KBM-7 (cell line): ENCODE data around the gene IMMP2L.

ENCODE experiments used
- DNase-seq: peaks from one replicate; pipeline ENCODE4 v3.0.0-alpha.2; 2015
- in situ Hi-C: fragments of 300-500 bp; cut with MboI; formaldehyde crosslinking; loops from 2 replicates; pipeline ENCODE4 v1.14.3; 2020; ENCODE audit warnings: low sequenced_read_pairs, low pct_unique_long_range_greater_than_20kb, mixed read lengths

IMMP2L gene

DNA sequence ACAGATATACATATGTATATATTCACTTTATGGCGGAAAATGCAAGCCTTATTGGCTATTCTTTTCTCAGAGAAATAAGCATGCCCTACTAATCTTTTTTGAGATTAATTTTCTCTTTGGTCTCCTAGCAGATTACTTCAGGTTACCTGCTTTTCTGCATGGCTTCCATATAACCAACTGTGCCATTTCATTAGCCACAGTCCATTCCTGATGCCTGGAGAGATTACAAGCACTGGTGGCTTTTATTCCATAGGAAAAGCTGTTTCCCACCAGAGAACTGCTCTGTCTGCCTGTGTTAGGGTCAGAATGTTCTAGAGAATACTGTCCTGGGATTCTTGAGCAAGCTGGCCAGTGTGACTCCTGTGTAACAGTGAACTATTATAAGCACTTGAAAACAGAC lies 411.6 kb downstream of the IMMP2L start:
- no peak for DNase-seq
- in situ Hi-C loops, result no loop called here

DNA sequence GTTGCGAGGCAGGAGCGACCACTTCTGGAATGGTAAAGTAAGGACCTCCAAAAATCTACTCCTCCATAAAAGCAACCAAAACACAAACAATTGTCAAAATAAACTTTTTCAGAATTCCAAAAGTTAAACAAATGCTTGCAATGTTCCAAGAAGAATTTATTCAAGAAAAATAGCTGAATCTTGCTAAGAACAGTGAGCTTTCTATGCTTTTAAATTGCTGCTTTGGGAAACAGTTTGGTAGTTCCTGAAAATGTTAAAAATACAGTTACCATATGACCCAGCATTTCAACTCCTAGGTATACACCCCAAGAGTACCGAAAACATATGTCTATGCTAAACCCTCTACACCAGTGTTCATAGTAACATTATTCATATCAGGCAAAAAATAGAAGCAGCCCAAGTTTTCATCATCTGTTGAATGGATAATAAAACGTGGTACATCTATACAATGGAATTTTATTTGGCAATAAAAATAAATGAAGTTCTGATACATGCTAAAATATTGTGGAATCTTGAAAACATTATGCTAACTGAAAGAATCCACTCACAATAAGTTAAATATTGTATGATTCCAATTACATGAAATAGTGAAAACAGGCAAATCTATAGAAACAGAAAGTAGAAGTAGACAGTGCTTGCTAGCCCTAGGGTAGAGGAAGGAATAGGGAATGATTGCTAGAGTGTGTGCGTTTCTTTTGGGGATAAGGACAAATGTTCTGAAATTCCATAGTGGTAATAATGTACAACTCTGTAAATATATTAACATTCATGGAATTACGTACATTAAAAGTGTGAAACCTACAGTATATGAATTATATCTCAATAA lies 414.4 kb downstream of the IMMP2L start:
- in situ Hi-C loops, result no loop called here
- DNase-seq, result no peak

GRCh38 chr7:111146136-111146535 lies 416.2 kb downstream of the IMMP2L start:
- in situ Hi-C loops, result no loop called here
- no peak for DNase-seq

DNA sequence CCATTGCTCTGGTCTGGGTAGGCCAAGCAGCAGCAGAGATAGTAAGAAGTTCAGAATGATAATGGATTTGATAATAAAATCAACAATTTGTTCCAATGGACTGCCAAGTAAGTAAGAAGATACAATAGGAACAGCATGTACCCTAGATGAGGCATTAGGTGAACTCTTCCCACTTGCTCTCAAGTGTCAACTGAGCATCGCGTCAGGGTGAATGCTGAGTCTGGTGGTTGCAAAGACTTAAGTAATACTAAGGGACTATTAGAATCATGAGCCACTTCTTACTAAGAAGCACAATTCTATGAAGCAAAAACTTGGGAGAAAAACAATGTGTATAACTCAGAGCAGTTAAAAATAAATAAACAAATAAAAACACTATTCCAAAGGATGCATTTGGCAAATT lies 416.8 kb downstream of the IMMP2L start:
- in situ Hi-C loops, result no loop called here
- DNase-seq, result no peak

DNA sequence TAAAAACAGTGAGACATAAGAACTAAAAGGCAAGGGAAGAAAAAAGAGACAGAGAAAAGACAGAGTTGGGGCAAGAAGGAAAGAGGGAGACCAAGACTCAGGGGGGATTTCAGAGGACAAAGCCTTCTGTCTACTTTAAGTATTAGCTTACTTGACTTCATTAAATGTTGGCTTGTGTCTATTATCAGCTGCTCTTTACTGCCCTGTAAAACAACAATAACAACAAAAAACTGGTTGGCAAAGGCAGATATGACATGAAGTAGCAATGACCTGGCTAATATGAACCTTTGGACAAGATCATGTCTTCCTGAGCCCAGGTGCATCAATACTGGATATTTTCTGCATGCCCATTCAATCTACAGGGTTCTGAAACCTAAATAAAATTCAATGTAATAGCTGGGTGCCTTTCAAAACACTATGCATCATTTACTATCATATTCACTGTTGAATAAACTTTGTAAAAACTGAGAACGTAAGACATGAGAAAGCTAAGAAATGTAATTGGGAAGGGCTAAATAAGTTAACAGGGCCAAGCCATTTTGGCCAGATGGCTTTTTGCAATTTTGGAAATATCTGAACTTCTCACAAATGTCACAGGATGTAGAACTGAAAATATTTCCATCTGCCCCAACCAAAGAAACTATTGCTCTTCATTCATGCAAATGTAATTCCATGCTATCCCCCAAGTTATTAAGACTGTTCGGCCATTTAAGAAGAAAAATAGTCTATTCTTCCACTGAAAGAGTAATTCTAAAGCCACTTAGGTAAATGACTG lies 422.0 kb downstream of the IMMP2L start:
- no peak for DNase-seq
- in situ Hi-C loops, result no loop called here

- in situ Hi-C loops, result no loop called here
- DNase-seq, result no peak
Measured at GRCh38 chr7:111138586-111138985, 423.7 kb downstream of the IMMP2L start.

- in situ Hi-C loops, result no loop called here
- peak; percentile 74 for DNase-seq
Measured at GRCh38 chr7:111138193-111138569, 424.1 kb downstream of the IMMP2L start.

- DNase-seq, result no peak
- in situ Hi-C loops, result no loop called here
Measured at GRCh38 chr7:111137296-111138192, 424.7 kb downstream of the IMMP2L start.

- DNase-seq, result no peak
Measured at GRCh38 chr7:111132833-111133232, 429.5 kb downstream of the IMMP2L start.

DNA sequence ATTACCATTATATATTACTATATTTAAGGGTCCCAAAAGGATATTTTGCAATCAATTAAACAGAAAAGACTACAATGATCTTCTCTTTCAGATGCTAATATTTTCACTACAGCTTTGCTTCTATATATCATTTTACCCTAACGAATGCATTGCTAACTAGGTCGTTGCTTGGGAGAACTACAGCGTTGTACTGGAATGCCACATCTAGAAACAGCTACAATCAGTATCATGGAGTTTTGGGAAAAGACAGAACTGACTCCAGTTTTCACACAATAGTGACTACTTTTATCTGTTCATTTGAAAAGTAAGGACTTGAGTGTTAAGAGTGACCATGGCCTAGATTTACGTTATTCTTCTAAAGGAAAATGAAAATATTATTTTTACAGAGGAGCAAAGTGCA lies 432.9 kb downstream of the IMMP2L start:
- in situ Hi-C loops, result no loop called here

More at GRCh38 chr7:111132833-111133232, 429.5 kb downstream of the IMMP2L start:
- in situ Hi-C loops, result no loop called here

DNA sequence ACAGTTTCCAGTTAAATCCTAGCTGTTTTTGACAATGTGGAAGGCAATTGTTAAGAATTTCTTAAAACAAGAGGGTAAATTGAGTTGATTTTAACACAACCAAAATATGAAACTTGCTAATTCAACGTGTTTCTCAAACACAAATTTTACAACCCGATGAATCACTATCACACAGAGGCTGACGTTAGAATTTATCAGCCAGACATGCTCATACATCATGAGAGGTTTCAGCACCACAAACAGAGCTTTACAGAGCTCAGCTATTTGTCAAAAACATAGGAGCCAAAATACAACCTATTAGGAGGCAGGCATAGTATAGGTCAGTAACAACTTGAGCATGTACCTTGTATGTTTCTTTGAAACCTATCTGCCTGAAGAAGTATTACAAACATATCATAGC lies 435.3 kb downstream of the IMMP2L start:
- in situ Hi-C loops, result no loop called here
- DNase-seq, result no peak

More for the DNA sequence above, 432.9 kb downstream of the IMMP2L start:
- no peak for DNase-seq

- no peak for DNase-seq
- in situ Hi-C loops, result no loop called here
Measured at GRCh38 chr7:111115966-111116365, 446.3 kb downstream of the IMMP2L start.

GRCh38 chr7:111113263-111114017 lies 448.9 kb downstream of the IMMP2L start:
- in situ Hi-C loops, result no loop called here
- DNase-seq, result no peak

DNA sequence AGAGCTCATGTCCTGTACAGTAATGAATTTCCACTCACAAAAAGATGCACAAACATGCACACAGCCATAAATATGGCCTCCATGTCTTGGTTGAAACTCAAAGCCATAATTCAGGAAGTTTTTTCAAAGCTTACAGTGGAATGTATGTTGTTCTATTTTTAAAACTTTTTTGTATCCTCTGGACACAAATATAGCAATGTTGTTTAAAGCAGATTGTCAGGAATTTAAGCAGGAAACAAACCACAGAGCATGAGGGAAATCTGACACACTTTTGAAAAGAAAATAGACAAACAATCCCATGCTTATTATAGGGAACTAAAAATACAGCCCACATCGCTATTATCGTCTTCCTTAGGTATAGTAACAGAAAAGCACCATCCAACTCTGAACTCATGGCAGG lies 449.9 kb downstream of the IMMP2L start:
- no peak for DNase-seq
- in situ Hi-C loops, result no loop called here

GRCh38 chr7:111108496-111108895 lies 453.8 kb downstream of the IMMP2L start:
- in situ Hi-C loops, result no loop called here
- no peak for DNase-seq

DNA sequence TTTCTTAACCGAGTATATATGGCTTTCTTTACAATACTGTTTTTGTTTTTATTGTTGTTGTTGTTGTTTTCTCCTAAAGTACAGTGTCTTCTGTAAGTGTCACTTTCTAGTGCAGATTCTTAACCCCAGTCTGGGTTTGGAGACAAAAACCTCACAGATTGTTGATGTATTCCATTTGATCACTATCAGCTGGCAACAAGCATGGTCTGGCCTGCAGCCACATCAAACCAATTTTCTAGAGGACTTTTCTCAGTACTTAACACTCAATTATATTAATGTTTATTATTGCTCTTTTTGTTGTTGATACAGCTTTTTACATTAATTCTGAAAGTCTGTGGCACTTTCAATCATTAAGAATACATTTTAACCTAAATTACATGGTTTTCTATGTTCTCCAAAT lies 454.3 kb downstream of the IMMP2L start:
- no peak for DNase-seq

GRCh38 chr7:111107579-111107978 lies 454.7 kb downstream of the IMMP2L start:
- no peak for DNase-seq
- in situ Hi-C loops, result no loop called here

More for the DNA sequence above, 454.3 kb downstream of the IMMP2L start:
- in situ Hi-C loops, result no loop called here

DNA sequence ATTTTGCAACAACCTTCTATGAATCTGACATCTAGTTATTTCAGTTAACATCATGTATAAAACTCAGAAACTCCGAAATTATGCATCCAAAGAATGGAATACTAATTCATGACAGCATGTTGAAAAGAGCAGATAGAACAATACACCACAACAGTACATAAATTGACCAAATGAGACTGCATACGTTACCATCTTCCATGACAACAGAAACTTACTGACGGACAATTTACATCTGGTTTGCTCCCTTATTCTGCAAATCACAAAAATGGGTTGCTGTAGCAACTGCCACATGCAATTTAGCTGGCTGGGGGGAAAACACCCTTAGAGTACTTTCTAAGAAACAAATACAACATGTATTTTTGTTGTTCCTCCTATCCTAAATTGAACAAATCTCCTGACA lies 457.0 kb downstream of the IMMP2L start:
- in situ Hi-C loops, result no loop called here
- no peak for DNase-seq

DNA sequence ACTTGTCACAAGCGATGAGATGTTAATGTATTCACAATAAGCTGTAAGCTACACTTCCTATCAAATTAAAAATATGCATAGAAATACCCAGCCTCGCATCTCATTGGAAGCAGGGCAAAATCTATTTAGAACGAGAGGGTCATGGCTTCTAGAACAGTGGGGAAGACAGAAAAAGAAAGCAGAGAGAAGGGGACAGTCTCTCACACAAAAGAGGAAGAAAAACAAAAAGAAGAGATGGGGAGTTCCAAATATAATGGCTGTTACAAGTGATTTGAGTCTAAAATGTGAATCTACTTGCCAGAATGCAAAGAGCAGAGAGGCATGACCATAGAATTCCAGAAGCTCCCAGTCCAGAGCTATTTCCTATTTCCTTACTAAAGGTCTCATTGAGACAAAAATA lies 457.6 kb downstream of the IMMP2L start:
- no peak for DNase-seq
- in situ Hi-C loops, result no loop called here
